Keratinocyte (primary cell): ENCODE results near the gene PAX2. TPM values are rescaled to one million over a fixed set of nuclear protein-coding genes. Genes with fewer than 3 reads are reported as not detected.

Experiments
- DNase-seq: peaks from one replicate; pipeline ENCODE4 v3.0.0-alpha.2; 2011; ENCODE audit warnings: low read depth, missing footprints, low spot score
- FAIRE-seq: peaks from 2 replicates; lab custom pipeline; 2011; peaks lifted over from hg19 to GRCh38; lab: Jason Lieb, UNC
- H2AFZ ChIP-seq: 2 replicates; pipeline ENCODE4 v1.6.0; 2012; ENCODE audit warnings: low read length, control low read depth, inconsistent platforms; ENCODE audit not compliant: control insufficient read depth
- H3K27ac ChIP-seq: 2 replicates; pipeline ENCODE4 v1.5.1; 2011; ENCODE audit warnings: low read length; ENCODE audit not compliant: control insufficient read depth, insufficient read depth
- H3K27me3 ChIP-seq: 3 replicates; pipeline ENCODE4 v1.6.0; 2011; ENCODE audit warnings: low read length; ENCODE audit not compliant: control insufficient read depth, insufficient read depth; ENCODE audit errors: extremely low read depth
- H3K36me3 ChIP-seq, 2 experiments: 2 replicates in 1 of 2; 3 replicates in 1 of 2; pipeline ENCODE4 v1.5.1; 2011; ENCODE audit warnings: low read length in 2 of 2, mild to moderate bottlenecking in 1 of 2; ENCODE audit not compliant: control insufficient read depth in 2 of 2, insufficient read depth in 2 of 2; ENCODE audit errors: extremely low read depth in 1 of 2
- H3K4me1 ChIP-seq: 3 replicates; pipeline ENCODE4 v1.5.1; 2011; ENCODE audit warnings: low read length; ENCODE audit not compliant: control insufficient read depth, insufficient read depth; ENCODE audit errors: extremely low read depth
- H3K4me2 ChIP-seq: 3 replicates; pipeline ENCODE4 v1.6.0; 2011; ENCODE audit warnings: low read depth, low read length; ENCODE audit not compliant: control insufficient read depth, insufficient read depth; ENCODE audit errors: extremely low read depth
- H3K4me3 ChIP-seq, 3 experiments: fragments of 200-600 bp in 1 of 3; sonication (generic) in 1 of 3; 2 replicates in 2 of 3; 3 replicates in 1 of 3; pipeline ENCODE4 v1.5.1; 2011 to 2016; ENCODE audit warnings: low read length in 3 of 3, mild to moderate bottlenecking in 3 of 3, control low read depth in 2 of 3, inconsistent platforms in 1 of 3, low read depth in 1 of 3, mixed read lengths in 1 of 3, mixed run types in 1 of 3, moderate library complexity in 1 of 3; ENCODE audit not compliant: control insufficient read depth in 2 of 3, insufficient read depth in 2 of 3; ENCODE audit errors: extremely low read depth in 1 of 3
- H3K79me2 ChIP-seq: 2 replicates; pipeline ENCODE4 v1.6.0; 2012; ENCODE audit warnings: low read length; ENCODE audit not compliant: control insufficient read depth, insufficient read depth
- H3K9ac ChIP-seq: 3 replicates; pipeline ENCODE4 v1.6.0; 2011; ENCODE audit warnings: low read length; ENCODE audit not compliant: control insufficient read depth, insufficient read depth; ENCODE audit errors: extremely low read depth
- H3K9me1 ChIP-seq: 3 replicates; pipeline ENCODE4 v1.6.0; 2011; ENCODE audit warnings: low read length; ENCODE audit not compliant: control insufficient read depth, insufficient read depth; ENCODE audit errors: extremely low read depth
- H3K9me3 ChIP-seq: 2 replicates; pipeline ENCODE4 v1.5.1; 2012; ENCODE audit warnings: low read depth, low read length; ENCODE audit not compliant: control insufficient read depth
- H4K20me1 ChIP-seq: 3 replicates; pipeline ENCODE4 v1.6.0; 2011; ENCODE audit warnings: low read length; ENCODE audit not compliant: control insufficient read depth, insufficient read depth; ENCODE audit errors: extremely low read depth
- CTCF ChIP-seq, 3 experiments: IDR thresholded peaks in 1 of 3; conservative IDR thresholded peaks in 1 of 3; optimal IDR thresholded peaks in 1 of 3; 2 replicates in 2 of 3; 3 replicates in 1 of 3; pipeline versions ENCODE3 to v1.5.1; 2011; ENCODE audit warnings: low read length in 3 of 3, mild to moderate bottlenecking in 3 of 3, moderate library complexity in 2 of 3, control low read depth in 1 of 3, inconsistent platforms in 1 of 3; ENCODE audit not compliant: insufficient read depth in 2 of 3; ENCODE audit errors: extremely low read depth in 1 of 3
- EZH2 ChIP-seq: IDR thresholded peaks from one replicate; pipeline ENCODE4 v1.6.1; 2012; ENCODE audit warnings: inconsistent platforms, mild to moderate bottlenecking, low read length, moderate library complexity
- dilution Hi-C: fragments of 300-500 bp; cut with MboI; formaldehyde crosslinking; loops from one replicate; pipeline ENCODE4 v1.7.0; 2020; ENCODE audit warnings: low sequenced_read_pairs; ENCODE audit not compliant: extremely low pct_ligation_motif_present
- polyA plus RNA-seq, 5 experiments: library from polyadenylated mRNA; depleted of rRNA in 3 of 5; stranded (reverse) in 3 of 5; stranded (forward) in 1 of 5; unstranded in 1 of 5; fragments of >200 nt; gene quantifications; 1 replicate in 1 of 5; 2 replicates in 3 of 5; 3 replicates in 1 of 5; pipeline versions ENCODE4 v1.2.1 to v1.2.3, GENCODE V29; 2011 to 2012; ENCODE audit warnings: missing spikeins in 2 of 5, low read depth in 1 of 5, low replicate concordance in 1 of 5

PAX2 gene
- polyA plus RNA-seq, 1 donor (not counting 4 experiments of a cell fraction or from before 2014, with no cell fraction given): not detected

DNA sequence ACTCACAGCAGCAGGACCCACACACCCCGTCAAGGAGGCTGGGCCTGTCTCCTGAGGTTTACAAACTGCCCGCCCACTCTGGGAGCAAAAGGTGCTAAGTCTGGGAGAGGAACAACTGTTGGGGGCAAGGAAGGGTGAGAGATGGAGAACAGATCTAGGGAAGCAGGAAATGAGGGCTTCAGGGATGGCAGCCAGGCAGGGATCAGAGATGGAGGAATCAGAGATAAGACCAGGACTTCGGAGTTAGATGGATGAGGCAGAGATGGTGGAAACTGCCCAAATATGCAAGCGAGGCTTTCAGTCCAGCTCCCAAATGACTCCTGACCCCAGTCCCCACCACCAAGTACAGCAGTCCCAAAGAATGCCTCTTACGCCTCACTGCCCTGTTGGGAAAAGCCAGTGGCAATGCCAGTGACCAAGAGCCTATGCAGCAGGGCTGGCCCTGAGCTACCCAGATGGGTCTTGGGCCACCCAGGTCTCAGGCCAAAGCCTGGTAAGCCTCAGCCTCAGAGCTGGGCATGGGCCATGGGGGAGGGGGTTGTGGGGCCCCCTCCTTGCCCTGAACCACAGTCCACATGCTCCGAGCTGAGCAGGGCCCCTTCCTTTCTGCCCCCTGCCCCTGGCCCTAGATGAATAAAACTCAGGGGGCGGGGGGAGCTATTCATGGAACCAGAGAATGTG, 127.9 kb downstream of the PAX2 start:
- Histone ChIP-seq H3K9me3 (no peaks in the 10 kb centered on the region), H2AFZ (no peak overlapping the region), H3K79me2 (no peaks in the 10 kb centered on the region), H3K4me3 (no peak overlapping the region), H4K20me1 (peaks cover 3% of the 10 kb centered on the region), H3K27me3 (peaks cover 19% of the 10 kb centered on the region), H3K27ac (no peak overlapping the region), H3K9me1 (no peaks in the 10 kb centered on the region), H3K9ac (no peak overlapping the region), H3K4me1 (no peaks in the 10 kb centered on the region), H3K4me2 (no peak overlapping the region), H3K36me3 (no peaks in the 10 kb centered on the region)
- no peak for TF ChIP-seq EZH2
- no peak for TF ChIP-seq CTCF (optimal IDR thresholded peaks at IDR 0.05 in 1 of 3, IDR thresholded peaks at IDR 0.05 in 1 of 3, conservative IDR thresholded peaks at IDR 0.05 in 1 of 3; ENCODE audit: extremely low read depth in 1 of 3, insufficient read depth in 2 of 3, low read length in 3 of 3)
- no peak for FAIRE-seq
- dilution Hi-C loops: no loop called here
- DNase-seq: no peak

DNA sequence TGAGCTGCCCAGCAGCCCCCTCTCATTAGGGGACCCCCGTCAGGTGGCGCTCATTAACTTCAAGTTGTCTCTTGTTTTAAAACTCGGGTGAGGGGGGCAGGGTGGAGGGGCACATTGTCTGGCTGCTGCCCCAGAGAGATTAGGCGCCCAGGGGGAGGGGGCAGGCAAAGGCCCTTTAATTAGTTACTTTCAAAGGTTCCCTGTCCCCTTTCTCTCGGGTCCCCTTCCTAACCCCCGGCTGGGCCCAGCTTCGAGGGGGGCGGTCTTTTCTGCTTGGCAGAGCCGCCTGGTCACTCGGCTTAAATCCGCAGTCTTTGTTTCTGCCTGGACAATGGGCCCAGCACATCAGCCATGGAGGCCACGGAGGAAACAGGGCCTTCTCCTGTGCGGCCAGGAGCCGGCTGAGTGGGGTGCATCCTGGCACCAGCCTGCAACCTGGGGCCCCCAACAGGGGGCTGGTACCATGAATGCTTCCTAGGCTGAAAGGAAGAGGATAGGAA, 128.5 kb downstream of the PAX2 start:
- Histone ChIP-seq H3K36me3 (no peaks in the 10 kb centered on the region), H2AFZ (no peak overlapping the region), H3K79me2 (no peaks in the 10 kb centered on the region), H3K27me3 (peaks cover 23% of the 10 kb centered on the region), H3K4me2 (no peak overlapping the region), H3K9me3 (no peaks in the 10 kb centered on the region), H3K4me1 (no peaks in the 10 kb centered on the region), H3K9me1 (no peaks in the 10 kb centered on the region), H3K27ac (no peak overlapping the region), H4K20me1 (peaks cover 3% of the 10 kb centered on the region), H3K4me3 (no peak overlapping the region), H3K9ac (no peak overlapping the region)
- dilution Hi-C loops: no loop called here
- DNase-seq (no peak), FAIRE-seq (no peak)
- no peak for TF ChIP-seq EZH2
- TF ChIP-seq CTCF (optimal IDR thresholded peaks at IDR 0.05 in 1 of 3, IDR thresholded peaks at IDR 0.05 in 1 of 3, conservative IDR thresholded peaks at IDR 0.05 in 1 of 3; ENCODE audit: extremely low read depth in 1 of 3, insufficient read depth in 2 of 3, low read length in 3 of 3): no peak
